Fibroblast of lung (primary cell): Measurements from ENCODE around the gene FAM193A. TPM values are rescaled to one million over a fixed set of nuclear protein-coding genes. Genes with fewer than 3 reads are reported as not detected.

Experiments used
- DNase-seq, 2 donors: peaks; one replicate each; pipeline versions ENCODE4 v3.0.0 to v3.0.0-alpha.2; 2010; ENCODE audit warnings: low read depth in 2 of 2
- H2AFZ ChIP-seq: 2 replicates; pipeline ENCODE4 v1.5.1; 2012; ENCODE audit warnings: low read length, control low read depth, inconsistent platforms
- H3K27ac ChIP-seq: 2 replicates; pipeline ENCODE4 v1.5.1; 2011; ENCODE audit warnings: low read length, control low read depth; ENCODE audit not compliant: insufficient read depth
- H3K27me3 ChIP-seq: 2 replicates; pipeline ENCODE4 v1.5.1; 2011; ENCODE audit warnings: mild to moderate bottlenecking, low read length; ENCODE audit not compliant: control insufficient read depth, insufficient read depth
- H3K36me3 ChIP-seq: 2 replicates; pipeline ENCODE4 v1.5.1; 2011; ENCODE audit warnings: low read length; ENCODE audit not compliant: control insufficient read depth, insufficient read depth
- H3K4me1 ChIP-seq: 2 replicates; pipeline ENCODE4 v1.5.1; 2011; ENCODE audit warnings: low read length; ENCODE audit not compliant: control insufficient read depth, insufficient read depth; ENCODE audit errors: extremely low read depth
- H3K4me2 ChIP-seq: 2 replicates; pipeline ENCODE4 v1.5.1; 2011; ENCODE audit warnings: low read length, control low read depth; ENCODE audit not compliant: insufficient read depth; ENCODE audit errors: extremely low read depth
- H3K4me3 ChIP-seq, 4 experiments: fragments of 200-600 bp in 1 of 4; sonication (generic) in 1 of 4; replicated peaks in 1 of 4; 2 replicates each; pipeline ENCODE4 v1.5.1; 2011 to 2016; ENCODE audit warnings: low read length in 4 of 4, low read depth in 3 of 4, mild to moderate bottlenecking in 3 of 4, control low read depth in 2 of 4, inconsistent platforms in 1 of 4, mixed read lengths in 1 of 4; ENCODE audit not compliant: insufficient read depth in 1 of 4; ENCODE audit errors: control extremely low read depth in 1 of 4
- H3K79me2 ChIP-seq: 2 replicates; pipeline ENCODE4 v1.5.1; 2012; ENCODE audit warnings: mild to moderate bottlenecking, low read length, inconsistent platforms; ENCODE audit not compliant: control insufficient read depth, insufficient read depth
- H3K9ac ChIP-seq: 2 replicates; pipeline ENCODE4 v1.5.1; 2011; ENCODE audit warnings: mild to moderate bottlenecking, low read length, control low read depth; ENCODE audit not compliant: insufficient read depth
- H3K9me3 ChIP-seq: 2 replicates; pipeline ENCODE4 v1.5.1; 2012; ENCODE audit warnings: low read depth, low read length; ENCODE audit not compliant: control insufficient read depth, insufficient read depth
- H4K20me1 ChIP-seq: 2 replicates; pipeline ENCODE4 v1.5.1; 2011; ENCODE audit warnings: low read length; ENCODE audit not compliant: control insufficient read depth, insufficient read depth; ENCODE audit errors: extremely low read depth
- CTCF ChIP-seq, 2 donors: IDR thresholded peaks in 1 of 2; conservative IDR thresholded peaks in 1 of 2; 1 replicate in 1 of 2; 2 replicates in 1 of 2; pipeline ENCODE4 v1.5.1; 2011 to 2012; ENCODE audit warnings: low read length in 2 of 2, control low read depth in 1 of 2, inconsistent platforms in 1 of 2, low read depth in 1 of 2, mild to moderate bottlenecking in 1 of 2
- EZH2 ChIP-seq: IDR thresholded peaks from 2 replicates; pipeline ENCODE4 v1.5.1; 2012; ENCODE audit warnings: low read length, control low read depth, mild to moderate bottlenecking; ENCODE audit errors: missing control alignments
- polyA plus RNA-seq, 2 donors: library from polyadenylated mRNA; depleted of rRNA in 1 of 2; stranded (reverse) in 1 of 2; unstranded in 1 of 2; fragments of >200 nt; gene quantifications; 2 replicates each; pipeline ENCODE4 v1.2.1, GENCODE V29; 2011 to 2012; ENCODE audit warnings: missing spikeins in 1 of 2
- total RNA-seq: library from RNA; depleted of rRNA; stranded (reverse); fragments of >200 nt; gene quantifications from 2 replicates; pipeline ENCODE4 v1.2.1, GENCODE V29; 2014

Gene FAM193A
- total and polyA plus RNA-seq, 2 donors (not counting 1 experiment from before 2014, with no cell fraction given): 5.6 to 10.9 TPM

DNA sequence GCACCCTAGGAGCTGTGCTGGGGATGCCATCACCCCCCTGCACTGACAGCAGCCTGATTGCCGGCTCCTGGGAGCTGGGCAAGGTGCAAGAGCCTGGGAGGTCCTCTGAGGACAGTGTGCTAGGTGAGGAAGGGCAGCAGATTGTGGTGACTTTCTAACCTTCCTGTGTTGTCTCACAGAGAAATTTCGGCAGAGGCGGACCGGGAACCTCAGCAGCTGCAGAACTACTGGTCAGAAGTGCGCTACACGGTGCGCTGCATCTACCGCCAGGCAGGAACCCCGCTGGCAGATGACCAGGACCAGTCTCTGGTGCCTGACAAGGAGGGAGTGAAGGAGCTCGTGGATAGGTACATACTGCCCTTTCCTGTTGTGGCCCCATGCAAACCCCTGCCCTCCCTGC is 89.8 kb downstream of the FAM193A start:
- H3K9ac ChIP-seq: no peak overlapping the region
- TF ChIP-seq CTCF (conservative IDR thresholded peaks at IDR 0.05 in 1 of 2, IDR thresholded peaks at IDR 0.05 in 1 of 2; ENCODE audit: low read depth in 1 of 2, low read length in 2 of 2): no peak
- TF ChIP-seq EZH2: no peak
- peaks cover 29% of the 10 kb centered on the region for H3K79me2 ChIP-seq
- H3K4me1 ChIP-seq: no peaks in the 10 kb centered on the region
- H2AFZ ChIP-seq: no peak overlapping the region
- peaks cover 1% of the 10 kb centered on the region for H4K20me1 ChIP-seq
- DNase-seq: no peak
- H3K9me3 ChIP-seq: no peaks in the 10 kb centered on the region
- H3K27me3 ChIP-seq: no peaks in the 10 kb centered on the region
- H3K4me2 ChIP-seq: no peak overlapping the region
- H3K27ac ChIP-seq: no peak overlapping the region
- no peak overlapping the region for H3K4me3 ChIP-seq
- peaks cover 7% of the 10 kb centered on the region for H3K36me3 ChIP-seq

DNA sequence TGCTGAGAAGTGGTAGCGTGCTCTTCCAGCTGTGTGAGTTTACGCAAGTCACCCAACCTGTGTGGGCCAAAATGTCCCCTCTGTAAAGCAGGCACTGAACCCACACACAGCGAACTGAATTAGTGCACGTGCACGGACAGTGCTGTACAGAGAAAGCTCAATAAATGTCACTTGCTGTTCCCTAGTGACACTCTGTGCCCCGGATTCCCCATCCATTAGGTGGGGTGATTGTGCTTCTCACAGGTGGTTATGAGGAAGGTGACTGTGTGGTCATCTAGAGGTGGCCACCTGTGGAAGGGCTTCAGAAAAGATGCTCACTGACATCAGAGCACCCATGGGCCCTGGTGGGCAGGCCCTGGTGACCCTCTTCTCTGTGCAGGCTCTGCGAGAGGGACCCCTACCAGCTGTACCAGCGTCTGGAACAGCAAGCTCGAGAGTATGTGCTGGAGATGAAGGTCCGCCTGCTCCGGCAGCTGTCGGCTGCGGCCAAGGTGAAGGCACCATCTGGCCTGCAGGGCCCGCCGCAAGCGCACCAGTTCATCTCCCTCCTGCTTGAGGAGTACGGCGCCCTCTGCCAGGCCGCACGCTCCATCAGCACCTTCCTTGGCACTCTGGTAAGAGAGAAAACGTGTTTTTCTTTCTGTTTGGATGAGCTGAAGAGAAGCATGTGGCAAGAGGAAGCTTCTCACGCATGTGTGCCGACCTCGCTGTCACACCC is 94.3 kb downstream of the FAM193A start:
- Histone ChIP-seq H3K9ac (no peak overlapping the region), H3K27ac (no peak overlapping the region), H3K9me3 (no peaks in the 10 kb centered on the region), H3K27me3 (no peaks in the 10 kb centered on the region), H4K20me1 (peaks cover 1% of the 10 kb centered on the region), H3K4me1 (no peaks in the 10 kb centered on the region), H3K4me3 (no peak overlapping the region), H3K4me2 (no peak overlapping the region), H2AFZ (no peak overlapping the region), H3K36me3 (peaks cover 13% of the 10 kb centered on the region), H3K79me2 (peaks cover 1% of the 10 kb centered on the region)
- no peak for DNase-seq
- no peak for TF ChIP-seq EZH2
- TF ChIP-seq CTCF (conservative IDR thresholded peaks at IDR 0.05 in 1 of 2, IDR thresholded peaks at IDR 0.05 in 1 of 2; ENCODE audit: low read depth in 1 of 2, low read length in 2 of 2): no peak

- no peak overlapping the region for H3K4me2 ChIP-seq
- no peaks in the 10 kb centered on the region for H3K9me3 ChIP-seq
- no peak overlapping the region for H3K9ac ChIP-seq
- no peak overlapping the region for H3K4me3 ChIP-seq
- no peaks in the 10 kb centered on the region for H3K79me2 ChIP-seq
- H3K36me3 ChIP-seq: peaks cover 10% of the 10 kb centered on the region
- no peaks in the 10 kb centered on the region for H3K4me1 ChIP-seq
- peaks cover 1% of the 10 kb centered on the region for H4K20me1 ChIP-seq
- TF ChIP-seq CTCF (conservative IDR thresholded peaks at IDR 0.05 in 1 of 2, IDR thresholded peaks at IDR 0.05 in 1 of 2; ENCODE audit: low read depth in 1 of 2, low read length in 2 of 2) (no peak), EZH2 (no peak)
- no peaks in the 10 kb centered on the region for H3K27me3 ChIP-seq
- H2AFZ ChIP-seq: no peak overlapping the region
- DNase-seq: no peak
- H3K27ac ChIP-seq: no peak overlapping the region
Measured at GRCh38 chr4:2634014-2634413, 97.6 kb downstream of the FAM193A start.
